ENCODE results near the gene PCDHGA1.

Gene PCDHGA1

DNA sequence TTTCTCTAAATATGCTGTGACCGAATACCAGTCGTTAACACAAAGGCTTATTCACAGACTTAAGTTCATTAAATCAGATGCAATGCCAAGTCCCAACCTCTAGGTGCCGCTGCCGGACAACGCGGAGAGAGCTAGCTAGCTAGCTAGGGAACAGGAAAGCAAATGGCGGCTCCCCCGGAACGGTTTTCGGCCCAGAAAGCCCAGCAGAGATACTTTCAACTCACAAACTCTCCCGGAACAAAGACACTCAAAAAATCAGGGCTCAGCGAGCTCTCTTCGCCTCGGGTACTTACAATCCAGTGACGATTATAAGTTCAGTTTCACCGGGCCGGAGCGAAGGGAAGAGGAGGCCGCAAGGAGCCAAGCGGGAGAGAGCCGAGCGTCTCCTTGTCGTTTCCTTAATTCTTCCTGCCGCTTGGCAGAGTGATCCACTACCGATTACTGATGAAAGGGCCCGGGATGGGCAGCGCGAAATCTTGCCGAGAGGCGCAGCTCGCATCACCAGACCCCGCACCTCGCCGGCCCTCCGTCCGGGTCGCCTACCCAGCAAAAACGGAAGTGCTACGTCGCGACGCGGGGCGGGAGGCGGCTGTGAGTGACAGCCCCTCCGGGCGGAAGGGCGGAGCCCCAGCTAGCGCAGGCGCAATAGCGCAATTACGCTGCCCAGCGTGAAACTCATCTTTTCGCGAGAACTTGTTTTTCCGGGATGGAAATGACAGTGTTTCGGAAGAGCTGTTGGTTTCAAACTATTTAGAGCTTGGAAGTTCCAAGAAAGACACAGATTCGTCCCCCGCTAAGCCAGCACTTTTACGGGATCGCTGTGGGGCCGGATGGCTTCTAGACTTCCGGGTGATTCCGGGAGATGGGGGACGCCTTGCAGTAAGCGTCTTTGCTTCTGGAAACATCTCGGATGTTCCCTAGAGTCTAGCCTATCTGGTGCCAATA lies 9.8 kb upstream of the PCDHGA1 start, which contains the start of gene TAF7 (continued):
- no peak for TF ChIP-seq KLF7 (tag by site-specific recombination; IDR thresholded peaks at IDR 0.05; ENCODE audit: borderline replicate concordance)
- TF ChIP-seq TRIM28 (IDR thresholded peaks at IDR 0.05; ENCODE audit: borderline replicate concordance, low read length): peak; percentile 85
- no peak for TF ChIP-seq TCF7L2 (IDR thresholded peaks at IDR 0.05; ENCODE audit: borderline replicate concordance, low read depth, low read length)
- no peak for TF ChIP-seq ZNF114 (tag by site-specific recombination; IDR thresholded peaks at IDR 0.05)
- TF ChIP-seq PRDM1 (tag by site-specific recombination; IDR thresholded peaks at IDR 0.05): 0 out of 2 replicates have a peak, but pooled peaks have one; percentile 7
- TF ChIP-seq, protein P1, sequence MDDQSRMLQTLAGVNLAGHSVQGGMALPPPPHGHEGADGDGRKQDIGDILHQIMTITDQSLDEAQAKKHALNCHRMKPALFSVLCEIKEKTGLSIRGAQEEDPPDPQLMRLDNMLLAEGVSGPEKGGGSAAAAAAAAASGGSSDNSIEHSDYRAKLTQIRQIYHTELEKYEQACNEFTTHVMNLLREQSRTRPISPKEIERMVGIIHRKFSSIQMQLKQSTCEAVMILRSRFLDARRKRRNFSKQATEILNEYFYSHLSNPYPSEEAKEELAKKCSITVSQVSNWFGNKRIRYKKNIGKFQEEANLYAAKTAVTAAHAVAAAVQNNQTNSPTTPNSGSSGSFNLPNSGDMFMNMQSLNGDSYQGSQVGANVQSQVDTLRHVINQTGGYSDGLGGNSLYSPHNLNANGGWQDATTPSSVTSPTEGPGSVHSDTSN (CRISPR knock-in tag; IDR thresholded peaks at IDR 0.05): peak; percentile 99
- no peak for TF ChIP-seq ZNF624 (tag by site-specific recombination; IDR thresholded peaks at IDR 0.05)
- TF ChIP-seq ZNF311 (tag by site-specific recombination; IDR thresholded peaks at IDR 0.05; ENCODE audit: borderline replicate concordance): no peak
- TF ChIP-seq ZNF560 (tag by site-specific recombination; IDR thresholded peaks at IDR 0.05; ENCODE audit: borderline replicate concordance): no peak
- TF ChIP-seq, protein P2, sequence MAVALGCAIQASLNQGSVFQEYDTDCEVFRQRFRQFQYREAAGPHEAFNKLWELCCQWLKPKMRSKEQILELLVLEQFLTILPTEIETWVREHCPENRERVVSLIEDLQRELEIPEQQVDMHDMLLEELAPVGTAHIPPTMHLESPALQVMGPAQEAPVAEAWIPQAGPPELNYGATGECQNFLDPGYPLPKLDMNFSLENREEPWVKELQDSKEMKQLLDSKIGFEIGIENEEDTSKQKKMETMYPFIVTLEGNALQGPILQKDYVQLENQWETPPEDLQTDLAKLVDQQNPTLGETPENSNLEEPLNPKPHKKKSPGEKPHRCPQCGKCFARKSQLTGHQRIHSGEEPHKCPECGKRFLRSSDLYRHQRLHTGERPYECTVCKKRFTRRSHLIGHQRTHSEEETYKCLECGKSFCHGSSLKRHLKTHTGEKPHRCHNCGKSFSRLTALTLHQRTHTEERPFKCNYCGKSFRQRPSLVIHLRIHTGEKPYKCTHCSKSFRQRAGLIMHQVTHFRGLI (tag by site-specific recombination; IDR thresholded peaks at IDR 0.05): peak; percentile 30; the same call in 1 of the 2 replicates
- TF ChIP-seq ZNF621 (tag by site-specific recombination; IDR thresholded peaks at IDR 0.05): no peak
- TF ChIP-seq ZIC2 (tag by site-specific recombination; IDR thresholded peaks at IDR 0.05): peak; percentile 27; the same call in 1 of the 2 replicates
- no peak for TF ChIP-seq ZNF791 (tag by site-specific recombination; IDR thresholded peaks at IDR 0.05)
- peak; percentile 87 for TF ChIP-seq ZNF660 (tag by site-specific recombination; IDR thresholded peaks at IDR 0.05)
- TF ChIP-seq, protein P3, sequence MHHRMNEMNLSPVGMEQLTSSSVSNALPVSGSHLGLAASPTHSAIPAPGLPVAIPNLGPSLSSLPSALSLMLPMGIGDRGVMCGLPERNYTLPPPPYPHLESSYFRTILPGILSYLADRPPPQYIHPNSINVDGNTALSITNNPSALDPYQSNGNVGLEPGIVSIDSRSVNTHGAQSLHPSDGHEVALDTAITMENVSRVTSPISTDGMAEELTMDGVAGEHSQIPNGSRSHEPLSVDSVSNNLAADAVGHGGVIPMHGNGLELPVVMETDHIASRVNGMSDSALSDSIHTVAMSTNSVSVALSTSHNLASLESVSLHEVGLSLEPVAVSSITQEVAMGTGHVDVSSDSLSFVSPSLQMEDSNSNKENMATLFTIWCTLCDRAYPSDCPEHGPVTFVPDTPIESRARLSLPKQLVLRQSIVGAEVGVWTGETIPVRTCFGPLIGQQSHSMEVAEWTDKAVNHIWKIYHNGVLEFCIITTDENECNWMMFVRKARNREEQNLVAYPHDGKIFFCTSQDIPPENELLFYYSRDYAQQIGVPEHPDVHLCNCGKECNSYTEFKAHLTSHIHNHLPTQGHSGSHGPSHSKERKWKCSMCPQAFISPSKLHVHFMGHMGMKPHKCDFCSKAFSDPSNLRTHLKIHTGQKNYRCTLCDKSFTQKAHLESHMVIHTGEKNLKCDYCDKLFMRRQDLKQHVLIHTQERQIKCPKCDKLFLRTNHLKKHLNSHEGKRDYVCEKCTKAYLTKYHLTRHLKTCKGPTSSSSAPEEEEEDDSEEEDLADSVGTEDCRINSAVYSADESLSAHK (tag by site-specific recombination; IDR thresholded peaks at IDR 0.05): no peak
- no peak for TF ChIP-seq ZNF670 (tag by site-specific recombination; IDR thresholded peaks at IDR 0.05; ENCODE audit: low read depth)
- TF ChIP-seq ZNF701 (tag by site-specific recombination; IDR thresholded peaks at IDR 0.05): no peak
- no peak for TF ChIP-seq ZNF274 (IDR thresholded peaks at IDR 0.05; ENCODE audit: low read length)
- TF ChIP-seq ZNF274 (tag by site-specific recombination; IDR thresholded peaks at IDR 0.05; ENCODE audit: borderline replicate concordance): no peak; the same call in 1 of the 2 replicates
- TF ChIP-seq, protein P4, sequence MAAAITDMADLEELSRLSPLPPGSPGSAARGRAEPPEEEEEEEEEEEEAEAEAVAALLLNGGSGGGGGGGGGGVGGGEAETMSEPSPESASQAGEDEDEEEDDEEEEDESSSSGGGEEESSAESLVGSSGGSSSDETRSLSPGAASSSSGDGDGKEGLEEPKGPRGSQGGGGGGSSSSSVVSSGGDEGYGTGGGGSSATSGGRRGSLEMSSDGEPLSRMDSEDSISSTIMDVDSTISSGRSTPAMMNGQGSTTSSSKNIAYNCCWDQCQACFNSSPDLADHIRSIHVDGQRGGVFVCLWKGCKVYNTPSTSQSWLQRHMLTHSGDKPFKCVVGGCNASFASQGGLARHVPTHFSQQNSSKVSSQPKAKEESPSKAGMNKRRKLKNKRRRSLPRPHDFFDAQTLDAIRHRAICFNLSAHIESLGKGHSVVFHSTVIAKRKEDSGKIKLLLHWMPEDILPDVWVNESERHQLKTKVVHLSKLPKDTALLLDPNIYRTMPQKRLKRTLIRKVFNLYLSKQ (tag by site-specific recombination; IDR thresholded peaks at IDR 0.05; ENCODE audit: borderline replicate concordance): no peak
- no peak for TF ChIP-seq ZNF514 (tag by site-specific recombination; IDR thresholded peaks at IDR 0.05)
- TF ChIP-seq ZNF133 (tag by site-specific recombination; IDR thresholded peaks at IDR 0.05): no peak
- TF ChIP-seq ZNF473 (tag by site-specific recombination; IDR thresholded peaks at IDR 0.05): no peak
- TF ChIP-seq MZF1 (tag by site-specific recombination; IDR thresholded peaks at IDR 0.05; ENCODE audit: borderline replicate concordance): no peak
- TF ChIP-seq, protein P5, sequence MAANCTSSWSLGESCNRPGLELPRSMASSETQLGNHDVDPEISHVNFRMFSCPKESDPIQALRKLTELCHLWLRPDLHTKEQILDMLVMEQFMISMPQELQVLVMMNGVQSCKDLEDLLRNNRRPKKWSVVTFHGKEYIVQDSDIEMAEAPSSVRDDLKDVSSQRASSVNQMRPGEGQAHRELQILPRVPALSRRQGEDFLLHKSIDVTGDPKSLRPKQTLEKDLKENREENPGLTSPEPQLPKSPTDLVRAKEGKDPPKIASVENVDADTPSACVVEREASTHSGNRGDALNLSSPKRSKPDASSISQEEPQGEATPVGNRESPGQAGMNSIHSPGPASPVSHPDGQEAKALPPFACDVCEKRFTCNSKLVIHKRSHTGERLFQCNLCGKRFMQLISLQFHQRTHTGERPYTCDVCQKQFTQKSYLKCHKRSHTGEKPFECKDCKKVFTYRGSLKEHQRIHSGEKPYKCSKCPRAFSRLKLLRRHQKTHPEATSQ (tag by site-specific recombination; IDR thresholded peaks at IDR 0.05): 0 out of 2 replicates have a peak, but pooled peaks have one; percentile 41
- peak; percentile 88 for TF ChIP-seq ZBTB17 (tag by site-specific recombination; IDR thresholded peaks at IDR 0.05)
- TF ChIP-seq GLIS1 (tag by site-specific recombination; IDR thresholded peaks at IDR 0.05): peak; percentile 42; the same call in 1 of the 2 replicates
- no peak for TF ChIP-seq BCL11A (tag by site-specific recombination; IDR thresholded peaks at IDR 0.05; ENCODE audit: low read depth)
- TF ChIP-seq IKZF3 (tag by site-specific recombination; IDR thresholded peaks at IDR 0.05): no peak
- no peak for TF ChIP-seq ZNF140 (tag by site-specific recombination; IDR thresholded peaks at IDR 0.05)
- TF ChIP-seq REPIN1 (tag by site-specific recombination; IDR thresholded peaks at IDR 0.05; ENCODE audit: low read depth): peak; percentile 18; the same call in 1 of the 2 replicates
- peak; percentile 86 for TF ChIP-seq SP2 (tag by site-specific recombination; IDR thresholded peaks at IDR 0.05)
- no peak for TF ChIP-seq HOXC10 (CRISPR knock-in tag; IDR thresholded peaks at IDR 0.05)
